DOHH2 (cell line): ENCODE results near the gene NPAS2.

Experiments
- EZH2phosphoT487 ChIP-seq: fragments of 200-600 bp; sonication (generic); IDR thresholded peaks from 2 replicates; pipeline ENCODE4 v1.6.1; 2017; ENCODE audit warnings: borderline replicate concordance, mild to moderate bottlenecking, antibody characterized with exemption, low read length, moderate library complexity, mixed read lengths
- TF ChIP-seq, protein P1 (sequence below): fragments of 200-600 bp; sonication (generic); IDR thresholded peaks from one replicate; pipeline ENCODE4 v1.5.1; 2014; ENCODE audit warnings: antibody characterized with exemption, mild to moderate bottlenecking, low read depth, low read length; ENCODE audit not compliant: poor library complexity, severe bottlenecking

DNA sequence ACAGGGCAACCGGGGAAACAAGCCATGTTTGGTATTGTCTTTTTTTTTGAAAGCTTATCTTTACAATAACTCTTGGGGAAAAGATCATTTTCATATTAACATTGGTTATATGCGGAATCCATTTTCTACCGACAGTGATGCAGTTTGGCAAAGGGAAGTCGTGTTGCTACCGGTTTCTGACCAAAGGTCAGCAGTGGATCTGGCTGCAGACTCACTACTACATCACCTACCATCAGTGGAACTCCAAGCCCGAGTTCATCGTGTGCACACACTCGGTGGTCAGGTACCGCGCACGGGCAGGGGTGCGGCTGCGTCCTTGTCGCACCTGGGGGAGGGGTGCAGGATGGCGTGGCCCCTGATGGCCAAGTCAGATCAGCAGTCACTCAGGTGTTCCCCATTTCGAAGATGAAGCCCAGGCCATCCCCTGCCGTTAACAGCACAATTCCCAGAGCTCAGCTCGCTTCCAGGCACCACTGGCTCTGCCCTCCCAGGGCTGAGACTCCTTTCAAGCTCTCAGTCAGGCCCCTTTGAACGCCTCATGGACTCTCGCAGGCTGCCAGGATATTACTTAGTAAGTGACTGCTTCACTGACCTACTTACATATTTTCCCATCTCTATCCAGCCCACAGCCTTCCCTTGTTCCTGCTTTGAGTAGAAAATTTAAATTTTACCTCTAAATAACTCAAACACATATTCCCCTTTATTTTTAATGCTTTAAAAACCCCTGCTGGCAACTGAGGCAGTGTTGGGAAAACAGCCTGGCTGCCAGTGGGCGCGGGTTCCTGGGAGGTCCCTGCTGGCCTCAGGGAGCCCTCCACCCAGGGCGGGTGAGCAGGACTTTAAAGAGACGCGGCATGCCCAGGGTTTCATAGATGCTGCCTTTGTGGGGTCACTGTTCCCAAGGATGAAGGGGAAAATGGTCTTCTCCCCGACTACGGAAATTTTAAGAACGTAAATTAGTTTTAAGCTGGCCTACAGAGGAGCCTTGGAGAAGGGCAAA lies 148.5 kb downstream of the NPAS2 start:
- TF ChIP-seq, protein P1, sequence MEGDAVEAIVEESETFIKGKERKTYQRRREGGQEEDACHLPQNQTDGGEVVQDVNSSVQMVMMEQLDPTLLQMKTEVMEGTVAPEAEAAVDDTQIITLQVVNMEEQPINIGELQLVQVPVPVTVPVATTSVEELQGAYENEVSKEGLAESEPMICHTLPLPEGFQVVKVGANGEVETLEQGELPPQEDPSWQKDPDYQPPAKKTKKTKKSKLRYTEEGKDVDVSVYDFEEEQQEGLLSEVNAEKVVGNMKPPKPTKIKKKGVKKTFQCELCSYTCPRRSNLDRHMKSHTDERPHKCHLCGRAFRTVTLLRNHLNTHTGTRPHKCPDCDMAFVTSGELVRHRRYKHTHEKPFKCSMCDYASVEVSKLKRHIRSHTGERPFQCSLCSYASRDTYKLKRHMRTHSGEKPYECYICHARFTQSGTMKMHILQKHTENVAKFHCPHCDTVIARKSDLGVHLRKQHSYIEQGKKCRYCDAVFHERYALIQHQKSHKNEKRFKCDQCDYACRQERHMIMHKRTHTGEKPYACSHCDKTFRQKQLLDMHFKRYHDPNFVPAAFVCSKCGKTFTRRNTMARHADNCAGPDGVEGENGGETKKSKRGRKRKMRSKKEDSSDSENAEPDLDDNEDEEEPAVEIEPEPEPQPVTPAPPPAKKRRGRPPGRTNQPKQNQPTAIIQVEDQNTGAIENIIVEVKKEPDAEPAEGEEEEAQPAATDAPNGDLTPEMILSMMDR: no peak
- TF ChIP-seq EZH2phosphoT487: no peak
